K562 (cell line): ENCODE data around the gene DHPS. TPM values are rescaled to one million over a fixed set of nuclear protein-coding genes. Genes with fewer than 3 reads are reported as not detected.

Experiments
- ARID4B ChIP-seq: sonication (generic); formaldehyde crosslinking; IDR thresholded peaks from 2 replicates; pipeline ENCODE4 v1.8.0; 2022; ENCODE audit warnings: mild to moderate bottlenecking, missing genetic modification reagents
- BRF1 ChIP-seq: IDR thresholded peaks from 3 replicates; pipeline ENCODE4 v1.6.1; 2011; ENCODE audit warnings: borderline replicate concordance, mild to moderate bottlenecking; ENCODE audit not compliant: insufficient read length; ENCODE audit errors: extremely low read depth
- CTCFL ChIP-seq: IDR thresholded peaks from 2 replicates; pipeline ENCODE4 v1.6.1; 2011; ENCODE audit warnings: borderline replicate concordance, low read depth, mild to moderate bottlenecking, moderate library complexity, low read length; ENCODE audit not compliant: insufficient read depth, poor library complexity, severe bottlenecking
- DLX4 ChIP-seq: fragments of 250-450 bp; sonication (Bioruptor Pico); IDR thresholded peaks from 2 replicates; pipeline ENCODE4 v1.6.1; 2021; ENCODE audit warnings: mild to moderate bottlenecking
- FOXM1 ChIP-seq, 2 experiments: fragments of 450-650 bp in 1 of 2; sonication (generic) in 1 of 2; formaldehyde crosslinking in 1 of 2; IDR thresholded peaks; 2 replicates each; pipeline versions ENCODE4 v1.6.1 to v1.9.0; 2017 to 2022; ENCODE audit warnings: low read depth in 2 of 2, mild to moderate bottlenecking in 2 of 2, missing genetic modification reagents in 1 of 2, moderate library complexity in 1 of 2
- HCFC1 ChIP-seq: IDR thresholded peaks from 2 replicates; pipeline ENCODE4 v1.6.1; 2012; ENCODE audit warnings: low read depth, low read length, improper control_type of control experiment
- HDAC1 ChIP-seq, 2 experiments: fragments of 450-650 bp; IDR thresholded peaks; 2 replicates each; pipeline ENCODE4 v1.6.1; 2016 to 2017; ENCODE audit warnings: inconsistent platforms in 1 of 2, mild to moderate bottlenecking in 1 of 2, moderate library complexity in 1 of 2
- KAT8 ChIP-seq: fragments of 450-650 bp; IDR thresholded peaks from 2 replicates; pipeline ENCODE4 v1.6.1; 2016; ENCODE audit warnings: low read depth, mild to moderate bottlenecking
- KHSRP ChIP-seq: fragments of 450-650 bp; IDR thresholded peaks from 2 replicates; pipeline ENCODE4 v1.6.1; 2017
- KLF16 ChIP-seq: IDR thresholded peaks from 2 replicates; pipeline ENCODE4 v1.6.1; 2016; ENCODE audit warnings: antibody characterized with exemption
- MAX ChIP-seq: sonication (generic); formaldehyde crosslinking; IDR thresholded peaks from 2 replicates; pipeline ENCODE4 v1.9.0; 2022; ENCODE audit warnings: mild to moderate bottlenecking, missing genetic modification reagents
- PHB2 ChIP-seq: fragments of 450-650 bp; IDR thresholded peaks from 2 replicates; pipeline ENCODE4 v1.6.1; 2017; ENCODE audit warnings: low read depth
- POLR2A ChIP-seq: fragments of 450-650 bp; conservative IDR thresholded peaks from 2 replicates; pipeline ENCODE4 v1.6.1; 2016
- POLR2G ChIP-seq: fragments of 200-400 bp; formaldehyde crosslinking; IDR thresholded peaks from 2 replicates; pipeline ENCODE4 v1.6.1; 2017; ENCODE audit warnings: low read depth, mild to moderate bottlenecking, antibody characterized with exemption, low read length, moderate library complexity
- STAG1 ChIP-seq: sonication (generic); formaldehyde crosslinking; IDR thresholded peaks from 2 replicates; pipeline ENCODE4 v1.5.0; 2020; ENCODE audit warnings: missing genetic modification reagents, borderline replicate concordance
- USF1 ChIP-seq: sonication (generic); formaldehyde crosslinking; IDR thresholded peaks from 2 replicates; pipeline ENCODE4 v1.9.0; 2022; ENCODE audit warnings: mild to moderate bottlenecking, missing genetic modification reagents
- VEZF1 ChIP-seq: fragments of 200-800 bp; sonication (Bioruptor generic); IDR thresholded peaks from 2 replicates; pipeline ENCODE4 v1.6.1; 2017; ENCODE audit warnings: missing genetic modification characterization, missing compliant biosample characterization
- XRCC5 ChIP-seq: fragments of 200-400 bp; formaldehyde crosslinking; IDR thresholded peaks from 2 replicates; pipeline ENCODE4 v1.6.1; 2017; ENCODE audit warnings: low read depth, mild to moderate bottlenecking, low read length
- ZNF263 ChIP-seq: sonication (generic); formaldehyde crosslinking; IDR thresholded peaks from 2 replicates; pipeline ENCODE4 v1.8.0; 2022; ENCODE audit warnings: mild to moderate bottlenecking, missing genetic modification reagents, borderline replicate concordance
- polyA plus RNA-seq, 8 experiments: library from polyadenylated mRNA; depleted of rRNA in 4 of 8; stranded (reverse) in 5 of 8; unstranded in 3 of 8; fragments of >200 nt; fragmentation: Nextera tagmentation in 2 of 8; fragmentation: Illumina TruSeq in 1 of 8; extraction: Ambion mirVana in 2 of 8; extraction: Trizol in 1 of 8; gene quantifications; 2 replicates each; pipeline versions ENCODE4 v1.2.1 to v1.2.3, GENCODE V29; 2011 to 2014; ENCODE audit warnings: inconsistent platforms in 1 of 8, missing spikeins in 1 of 8
- total RNA-seq, 7 experiments: library from RNA; depleted of rRNA in 6 of 7; stranded (reverse); fragments of >200 nt in 6 of 7; fragmentation: Illumina TruSeq in 2 of 7; extraction: Trizol in 2 of 7; gene quantifications; 2 replicates each; pipeline versions ENCODE4 v1.2.1 to v1.2.3, GENCODE V29; 2011 to 2021; ENCODE audit warnings: low replicate concordance in 1 of 7

The DHPS gene
- total and polyA plus RNA-seq, 9 of the 15 experiments (the other 6 are each of a cell fraction or from before 2014, with no cell fraction given) = 47.1 to 110 (median 79.9) TPM

- TF ChIP-seq VEZF1 (CRISPR knock-in tag) (no peak), POLR2A (peak; percentile 34; the same call in 1 of the 2 replicates), FOXM1 (IDR thresholded peaks at IDR 0.05; ENCODE audit: low read depth) (no peak), FOXM1 (CRISPR knock-in tag; IDR thresholded peaks at IDR 0.05; ENCODE audit: low read depth) (no peak), ARID4B (CRISPR knock-in tag) (peak; percentile 61; the same call in 1 of the 2 replicates), DLX4 (CRISPR knock-in tag) (no peak), PHB2 (no peak), MAX (CRISPR knock-in tag) (peak; percentile 45; the same call in 1 of the 2 replicates), HCFC1 (0 out of 2 replicates have a peak, but pooled peaks have one; percentile 22), KHSRP (no peak), HDAC1 (IDR thresholded peaks at IDR 0.05) (no peak), USF1 (CRISPR knock-in tag) (peak; percentile 52), POLR2G (peak; percentile 13; the same call in 1 of the 2 replicates), KLF16 (0 out of 2 replicates have a peak, but pooled peaks have one; percentile 28), CTCFL (peak; percentile 72), STAG1 (CRISPR knock-in tag) (peak; percentile 17; the same call in 1 of the 2 replicates), KAT8 (no peak), BRF1 (no peak), XRCC5 (peak; percentile 75), ZNF263 (CRISPR knock-in tag) (no peak; the same call in 1 of the 2 replicates)
These were observed 5.3 kb downstream of the DHPS start (continued) for GRCh38 chr19:12676384-12676792.
